Hepatocyte (in vitro differentiated cells): ENCODE data around the gene SBNO2. TPM values are rescaled to one million over a fixed set of nuclear protein-coding genes. Genes with fewer than 3 reads are reported as not detected.

Source experiments
- DNase-seq: peaks from one replicate; pipeline ENCODE4 v3.0.0-alpha.2; 2016; ENCODE audit warnings: low spot score
- H2AFZ ChIP-seq: fragments of 200-600 bp; sonication (generic); 2 replicates; pipeline ENCODE4 v1.6.0; 2016; ENCODE audit warnings: antibody characterized with exemption, mild to moderate bottlenecking
- H3K27ac ChIP-seq: fragments of 200-600 bp; sonication (generic); 2 replicates; pipeline ENCODE4 v1.5.1; 2016; ENCODE audit warnings: mild to moderate bottlenecking
- H3K27me3 ChIP-seq: fragments of 200-600 bp; sonication (generic); 2 replicates; pipeline ENCODE4 v1.6.1; 2016
- H3K36me3 ChIP-seq: fragments of 200-600 bp; sonication (generic); replicated peaks from 2 replicates; pipeline ENCODE4 v1.5.1; 2016; ENCODE audit warnings: low read depth; ENCODE audit not compliant: insufficient read depth
- H3K4me1 ChIP-seq: fragments of 200-600 bp; sonication (generic); 2 replicates; pipeline ENCODE4 v1.5.1; 2016; ENCODE audit warnings: mild to moderate bottlenecking, moderate library complexity; ENCODE audit not compliant: insufficient read depth
- H3K4me2 ChIP-seq: fragments of 200-600 bp; sonication (generic); 2 replicates; pipeline ENCODE4 v1.6.0; 2016
- H3K4me3 ChIP-seq: fragments of 200-600 bp; sonication (generic); 2 replicates; pipeline ENCODE4 v1.5.1; 2016; ENCODE audit warnings: mild to moderate bottlenecking
- H3K79me2 ChIP-seq: fragments of 200-600 bp; sonication (generic); 2 replicates; pipeline ENCODE4 v1.6.0; 2017; ENCODE audit warnings: mild to moderate bottlenecking
- H3K9me2 ChIP-seq: fragments of 200-600 bp; sonication (generic); replicated peaks from 2 replicates; pipeline ENCODE4 v1.6.0; 2017; ENCODE audit warnings: mild to moderate bottlenecking; ENCODE audit not compliant: insufficient read depth
- H3K9me3 ChIP-seq: fragments of 200-600 bp; sonication (generic); 2 replicates; pipeline ENCODE4 v1.5.1; 2016; ENCODE audit warnings: low read depth, mild to moderate bottlenecking
- H4K20me1 ChIP-seq: fragments of 200-600 bp; sonication (generic); 2 replicates; pipeline ENCODE4 v1.6.0; 2016; ENCODE audit warnings: mild to moderate bottlenecking; ENCODE audit not compliant: insufficient read depth, poor library complexity, severe bottlenecking
- CTCF ChIP-seq: fragments of 200-600 bp; sonication (generic); IDR thresholded peaks from 2 replicates; pipeline ENCODE4 v1.5.1; 2016; ENCODE audit warnings: antibody characterized with exemption, mild to moderate bottlenecking; ENCODE audit not compliant: poor library complexity
- EZH2 ChIP-seq: fragments of 200-600 bp; sonication (generic); IDR thresholded peaks from 2 replicates; pipeline ENCODE4 v1.6.1; 2016; ENCODE audit warnings: antibody characterized with exemption, mild to moderate bottlenecking, borderline replicate concordance
- EZH2phosphoT487 ChIP-seq: fragments of 200-600 bp; sonication (generic); IDR thresholded peaks from one replicate; pipeline ENCODE4 v1.6.1; 2018; ENCODE audit warnings: antibody characterized with exemption, mild to moderate bottlenecking, low read depth, moderate library complexity; ENCODE audit not compliant: unreplicated experiment, severe bottlenecking
- WGBS: methylation state at CpG from one replicate; pipeline ENCODE4 v1.1.6; 2016; ENCODE audit warnings: low lambda C conversion rate; ENCODE audit errors: missing lambda C conversion rate; 5-methylcytosine and 5-hydroxymethylcytosine counted together
- polyA plus RNA-seq: library from polyadenylated mRNA; unstranded; fragments of >200 nt; fragmentation: Nextera tagmentation; extraction: Ambion mirVana; gene quantifications from 2 replicates; pipeline ENCODE4 v1.2.1, GENCODE V29; 2016
- total RNA-seq: library from RNA; depleted of rRNA; stranded (reverse); fragments of >200 nt; gene quantifications from 2 replicates; pipeline ENCODE4 v1.2.3, GENCODE V29; 2014

The SBNO2 gene
- total and polyA plus RNA-seq, 2 experiments from 2014 or later: 12.7 to 15.6 TPM

DNA sequence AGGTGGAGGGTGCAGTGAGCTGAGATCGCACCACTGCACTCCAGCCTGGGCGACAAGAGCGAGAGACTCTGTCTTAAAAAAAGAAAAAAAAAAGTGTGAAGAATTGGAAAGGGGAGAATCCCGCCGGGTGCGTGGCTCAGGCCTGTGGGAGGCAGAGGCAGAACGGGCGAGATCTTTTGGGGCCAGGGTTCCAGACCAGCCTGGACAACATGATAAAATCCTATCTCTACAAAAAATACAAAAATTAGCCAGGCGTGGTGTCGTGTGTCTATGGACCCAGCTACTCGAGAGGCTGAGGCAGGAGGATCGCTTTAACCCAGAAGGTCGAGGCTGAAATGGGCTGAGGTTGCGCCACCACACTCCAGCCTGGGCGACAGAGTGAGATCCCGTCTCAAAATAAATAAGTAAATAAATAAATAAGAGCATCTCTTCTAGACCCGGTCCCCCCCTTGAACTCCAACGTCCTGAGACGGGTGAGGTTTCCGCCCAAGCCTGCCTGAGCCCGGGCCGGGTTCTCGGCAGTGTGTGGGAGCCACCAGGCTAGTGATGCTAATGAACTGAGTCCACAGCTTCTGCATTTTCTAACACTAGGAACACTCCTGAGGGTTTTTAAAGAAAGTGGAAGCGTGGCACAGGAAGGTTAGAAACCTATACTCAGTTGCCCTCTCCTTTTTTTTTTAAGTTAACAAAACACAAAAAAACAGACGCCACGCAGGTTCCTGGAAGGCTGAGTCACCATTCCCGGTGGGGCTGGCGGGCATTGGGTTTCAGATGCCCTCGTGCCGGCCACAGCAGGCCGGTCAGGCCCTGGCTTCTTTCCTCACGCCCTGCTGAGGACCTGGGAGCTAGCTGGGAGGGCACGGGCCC lies 48.2 kb downstream of the SBNO2 start:
- peaks cover 9% of the 10 kb centered on the region for H4K20me1 ChIP-seq
- no peak for DNase-seq
- peaks cover 1% of the 10 kb centered on the region for H3K4me1 ChIP-seq
- H3K36me3 ChIP-seq: no peaks in the 10 kb centered on the region
- peaks cover 18% of the 10 kb centered on the region for H3K79me2 ChIP-seq
- H2AFZ ChIP-seq: no peak overlapping the region
- no peaks in the 10 kb centered on the region for H3K9me2 ChIP-seq
- H3K4me2 ChIP-seq: no peak overlapping the region
- no peak for TF ChIP-seq CTCF
- TF ChIP-seq EZH2phosphoT487: no peak
- no peak for TF ChIP-seq EZH2
- no peaks in the 10 kb centered on the region for H3K27me3 ChIP-seq
- H3K9me3 ChIP-seq: no peaks in the 10 kb centered on the region
- H3K4me3 ChIP-seq: no peak overlapping the region
- no peak overlapping the region for H3K27ac ChIP-seq
- WGBS: 91% methylated on average over 33 of the region's 33 CpGs

- Histone ChIP-seq H3K27ac (no peak overlapping the region), H3K36me3 (no peaks in the 10 kb centered on the region), H3K4me2 (no peak overlapping the region), H2AFZ (no peak overlapping the region), H3K9me3 (no peaks in the 10 kb centered on the region), H3K9me2 (no peaks in the 10 kb centered on the region), H4K20me1 (no peaks in the 10 kb centered on the region), H3K79me2 (peaks cover 3% of the 10 kb centered on the region), H3K27me3 (no peaks in the 10 kb centered on the region), H3K4me1 (no peaks in the 10 kb centered on the region), H3K4me3 (no peak overlapping the region)
- no peak for DNase-seq
- 97% methylated on average over 18 of the region's 23 CpGs for WGBS
- TF ChIP-seq EZH2 (no peak), CTCF (no peak), EZH2phosphoT487 (no peak)
Observed at GRCh38 chr19:1123885-1124677, 50.0 kb downstream of the SBNO2 start.

DNA sequence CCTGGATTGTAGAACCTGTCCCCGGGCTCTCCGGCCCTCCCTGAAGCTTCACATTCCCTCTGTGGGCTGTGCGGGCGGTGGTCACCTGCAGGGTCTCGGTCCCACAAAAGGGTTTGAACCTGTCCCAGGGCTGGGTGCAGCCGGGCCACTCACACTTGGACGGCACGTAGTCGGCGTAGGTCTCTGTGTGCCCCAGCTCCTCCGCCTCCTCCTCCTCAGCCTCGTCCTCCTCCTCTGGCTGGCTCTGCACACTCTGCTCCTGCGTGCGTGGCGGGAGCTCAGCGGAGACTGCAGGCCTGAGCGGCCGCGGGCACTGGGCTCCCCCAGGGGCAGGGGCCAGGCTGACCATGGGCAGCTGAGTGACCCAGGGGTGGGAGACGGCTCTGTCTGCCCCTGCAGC lies 50.7 kb downstream of the SBNO2 start:
- no peaks in the 10 kb centered on the region for H3K36me3 ChIP-seq
- H3K79me2 ChIP-seq: peaks cover 3% of the 10 kb centered on the region
- no peaks in the 10 kb centered on the region for H3K4me1 ChIP-seq
- H3K4me2 ChIP-seq: no peak overlapping the region
- DNase-seq: no peak
- TF ChIP-seq CTCF: no peak
- TF ChIP-seq EZH2: no peak
- TF ChIP-seq EZH2phosphoT487: no peak
- no peak overlapping the region for H2AFZ ChIP-seq
- no peaks in the 10 kb centered on the region for H3K9me3 ChIP-seq
- no peaks in the 10 kb centered on the region for H3K9me2 ChIP-seq
- no peak overlapping the region for H3K27ac ChIP-seq
- H3K4me3 ChIP-seq: no peak overlapping the region
- no peaks in the 10 kb centered on the region for H3K27me3 ChIP-seq
- no peaks in the 10 kb centered on the region for H4K20me1 ChIP-seq
- 99% methylated on average over 20 of the region's 20 CpGs for WGBS
